MCF 10A (cell line): ENCODE measurements around the gene CRIM1. TPM values are rescaled to one million over a fixed set of nuclear protein-coding genes. Genes with fewer than 3 reads are reported as not detected.

Experiments
- BruUV-seq: library from RNA; stranded (reverse); fragments of 400-500 nt; replicated peaks from 2 replicates; lab custom pipeline; 2021; lab: Mats Ljungman, UMichigan
- CTCF ChIA-PET: fragments of 300-600 bp; sonication (Branson Sonifier 250); formaldehyde crosslinking; extraction: SDS; loops from one replicate; lab custom pipeline; 2021; ENCODE audit warnings: antibody characterized with exemption, inconsistent platforms; lab: Yijun Ruan, JAX
- POLR2A ChIA-PET: fragments of 300-600, 350-650 bp; sonication (Branson Sonifier 250); formaldehyde crosslinking; extraction: SDS; loops from one replicate; lab custom pipeline; 2020; ENCODE audit warnings: antibody characterized with exemption, inconsistent platforms; lab: Yijun Ruan, JAX
- DNase-seq: peaks from one replicate; pipeline ENCODE4 v3.0.0-alpha.2; 2018; ENCODE audit not compliant: unreplicated experiment
- H3K27ac Mint-ChIP-seq: one replicate; pipeline ENCODE4 v1.8.0; 2022; ENCODE audit warnings: mild to moderate bottlenecking, low read depth, mixed read lengths; ENCODE audit not compliant: unreplicated experiment
- H3K27me3 Mint-ChIP-seq: one replicate; pipeline ENCODE4 v1.8.0; 2022; ENCODE audit warnings: mixed read lengths; ENCODE audit not compliant: insufficient read depth, unreplicated experiment
- H3K36me3 Mint-ChIP-seq: one replicate; pipeline ENCODE4 v1.8.0; 2022; ENCODE audit warnings: mild to moderate bottlenecking, moderate library complexity, mixed read lengths; ENCODE audit not compliant: insufficient read depth, unreplicated experiment
- H3K4me1 Mint-ChIP-seq: one replicate; pipeline ENCODE4 v1.8.0; 2022; ENCODE audit warnings: mixed read lengths; ENCODE audit not compliant: insufficient read depth, unreplicated experiment
- H3K4me3 Mint-ChIP-seq: one replicate; pipeline ENCODE4 v1.8.0; 2022; ENCODE audit warnings: mild to moderate bottlenecking, moderate library complexity, mixed read lengths; ENCODE audit not compliant: unreplicated experiment
- H3K9me3 Mint-ChIP-seq: one replicate; pipeline ENCODE4 v1.8.0; 2022; ENCODE audit warnings: mixed read lengths; ENCODE audit not compliant: unreplicated experiment
- intact Hi-C: fragments of 100-400 bp; cut with micrococcal nuclease; formaldehyde crosslinking; loops from 2 replicates; pipeline ENCODE4 v1.14.1; 2022
- total RNA-seq: library from RNA; stranded (reverse); gene quantifications from 2 replicates; pipeline ENCODE4 v1.2.3, GENCODE V29; 2022
- TF ChIP-seq, protein P1 (sequence below): fragments of 200-600 bp; IDR thresholded peaks from one replicate; pipeline ENCODE4 v1.8.0; 2022; ENCODE audit warnings: antibody characterized with exemption, mild to moderate bottlenecking; ENCODE audit not compliant: unreplicated experiment

Gene CRIM1
- total RNA-seq, 1 experiment from 2014 or later = 185 TPM

DNA sequence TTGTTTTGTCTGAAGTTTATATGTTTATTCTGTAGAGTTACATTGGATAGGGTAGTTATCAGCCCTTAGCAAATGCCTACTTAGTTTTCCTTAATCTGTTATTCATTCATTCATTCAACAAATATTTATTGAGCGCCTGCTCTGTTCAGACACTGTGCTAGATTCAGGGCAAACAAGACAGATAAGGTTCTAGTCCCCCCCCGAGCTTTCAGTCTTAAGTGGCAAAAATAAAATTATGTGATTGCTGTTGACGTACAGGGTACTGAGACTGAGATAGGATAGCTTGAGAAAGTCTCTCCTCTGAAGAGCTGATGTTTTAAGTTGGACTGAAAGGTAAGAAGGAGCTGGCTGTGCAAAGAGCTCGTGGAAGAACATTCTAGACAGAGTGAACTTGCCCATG, 58.7 kb downstream of the CRIM1 start:
- H3K36me3 Mint-ChIP-seq = peaks cover 50% of the 10 kb centered on the region
- no peaks in the 10 kb centered on the region for H3K9me3 Mint-ChIP-seq
- DNase-seq = no peak
- peaks cover 44% of the 10 kb centered on the region for H3K4me1 Mint-ChIP-seq
- no peak overlapping the region for H3K4me3 Mint-ChIP-seq
- peak overlapping the region; percentile 1 for H3K27ac Mint-ChIP-seq
- CTCF ChIA-PET = interaction anchor here (0.7 to 1.4 kb wide), 6 partner anchors 9 to 48 kb away, joined by 4 to 7 read pairs (median 4); no protein-coding TSS in a partner anchor
- H3K27me3 Mint-ChIP-seq = no peaks in the 10 kb centered on the region
- POLR2A ChIA-PET = interaction anchor here (1.0 to 1.6 kb wide), 2 partner anchors 12 to 52 kb away, joined by 3 to 5 read pairs; no protein-coding TSS in a partner anchor
- intact Hi-C loops = no loop called here
- TF ChIP-seq, protein P1, sequence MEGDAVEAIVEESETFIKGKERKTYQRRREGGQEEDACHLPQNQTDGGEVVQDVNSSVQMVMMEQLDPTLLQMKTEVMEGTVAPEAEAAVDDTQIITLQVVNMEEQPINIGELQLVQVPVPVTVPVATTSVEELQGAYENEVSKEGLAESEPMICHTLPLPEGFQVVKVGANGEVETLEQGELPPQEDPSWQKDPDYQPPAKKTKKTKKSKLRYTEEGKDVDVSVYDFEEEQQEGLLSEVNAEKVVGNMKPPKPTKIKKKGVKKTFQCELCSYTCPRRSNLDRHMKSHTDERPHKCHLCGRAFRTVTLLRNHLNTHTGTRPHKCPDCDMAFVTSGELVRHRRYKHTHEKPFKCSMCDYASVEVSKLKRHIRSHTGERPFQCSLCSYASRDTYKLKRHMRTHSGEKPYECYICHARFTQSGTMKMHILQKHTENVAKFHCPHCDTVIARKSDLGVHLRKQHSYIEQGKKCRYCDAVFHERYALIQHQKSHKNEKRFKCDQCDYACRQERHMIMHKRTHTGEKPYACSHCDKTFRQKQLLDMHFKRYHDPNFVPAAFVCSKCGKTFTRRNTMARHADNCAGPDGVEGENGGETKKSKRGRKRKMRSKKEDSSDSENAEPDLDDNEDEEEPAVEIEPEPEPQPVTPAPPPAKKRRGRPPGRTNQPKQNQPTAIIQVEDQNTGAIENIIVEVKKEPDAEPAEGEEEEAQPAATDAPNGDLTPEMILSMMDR = no peak
- BruUV-seq = no TSS peak

DNA sequence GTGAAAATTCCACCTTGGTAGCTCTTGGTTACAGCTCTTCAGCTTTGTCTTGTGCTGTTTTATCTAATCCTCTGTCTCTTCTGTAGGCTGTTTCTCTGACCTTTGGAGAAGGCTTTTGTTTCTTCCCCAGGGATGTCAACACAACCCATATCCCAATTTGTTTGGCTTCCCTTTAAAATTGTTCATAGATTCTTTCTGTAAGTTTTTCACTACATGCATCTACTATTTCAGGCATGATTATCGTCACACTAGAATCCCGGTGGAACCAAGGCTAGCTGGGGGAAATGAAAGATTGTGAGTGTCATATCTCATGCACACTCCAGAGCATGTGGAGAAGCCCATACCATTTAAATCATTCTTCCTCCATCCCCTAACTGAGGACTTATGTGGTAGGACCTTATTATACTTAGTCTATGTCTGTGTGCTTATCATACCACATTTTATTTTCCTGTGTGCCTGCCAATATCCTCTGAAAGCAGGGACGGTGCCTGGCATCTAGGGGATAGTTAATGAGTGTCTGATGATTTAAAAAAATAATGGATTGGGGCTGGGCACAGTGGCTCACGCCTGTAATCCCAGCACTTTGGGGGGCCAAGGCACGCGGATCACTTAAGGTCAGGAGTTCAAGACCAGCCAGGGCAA, 59.9 kb downstream of the CRIM1 start:
- Mint-ChIP-seq H3K9me3 (no peaks in the 10 kb centered on the region), H3K27ac (no peak overlapping the region), H3K4me1 (peaks cover 41% of the 10 kb centered on the region), H3K27me3 (no peaks in the 10 kb centered on the region), H3K4me3 (no peak overlapping the region), H3K36me3 (peaks cover 49% of the 10 kb centered on the region)
- ChIA-PET POLR2A (interaction anchor here (1.6 kb wide), 1 partner anchor 13 kb away, joined by 3 read pairs; no protein-coding TSS in a partner anchor), CTCF (interaction anchor here (0.5 to 1.4 kb wide), 4 partner anchors 10 to 49 kb away, joined by 3 to 7 read pairs (median 4); no protein-coding TSS in a partner anchor)
- intact Hi-C loops = no loop called here
- TF ChIP-seq, protein P1 = no peak
- DNase-seq = no peak
- no TSS peak for BruUV-seq

DNA sequence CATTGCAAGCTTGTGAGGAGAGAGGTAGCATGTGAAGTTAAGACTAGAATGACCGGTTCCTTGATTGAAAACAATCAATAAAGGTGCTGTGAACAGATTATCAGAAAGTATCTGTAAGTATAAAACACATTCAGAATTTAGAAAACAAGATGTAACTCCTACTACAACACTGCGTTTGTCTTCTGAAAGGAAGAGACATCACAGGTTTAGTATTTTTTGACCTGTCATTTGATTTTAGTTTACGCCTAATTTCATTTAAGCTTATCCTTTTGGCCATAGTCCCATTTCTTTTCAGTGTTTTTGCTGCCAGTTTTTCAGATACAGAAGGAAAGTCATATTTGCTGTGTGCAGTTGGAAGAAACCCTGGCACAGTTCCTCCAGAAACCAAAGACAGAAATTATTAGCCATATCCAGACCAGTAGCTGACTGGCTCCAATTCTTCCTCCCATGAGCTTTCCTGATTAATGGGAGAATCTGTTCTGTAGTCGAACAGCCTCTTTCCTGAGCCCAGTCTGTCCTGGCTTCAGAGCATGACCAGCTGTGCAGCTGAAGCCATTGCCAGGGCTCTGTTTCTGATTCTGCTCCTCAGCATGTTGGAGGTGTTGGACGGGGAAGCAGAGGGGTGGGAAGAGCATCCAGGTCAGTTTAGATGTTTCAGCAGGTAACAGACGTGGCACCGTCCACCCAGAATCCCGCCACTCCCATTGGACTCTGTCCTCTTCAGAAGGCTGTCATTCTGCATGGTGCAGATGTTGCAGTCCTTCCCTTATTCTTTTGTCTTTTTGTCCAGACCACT, 61.0 kb downstream of the CRIM1 start:
- POLR2A ChIA-PET = interaction anchor here (0.6 to 3.1 kb wide), 5 partner anchors 13 to 499 kb away, joined by 3 to 16 read pairs (median 3); no protein-coding TSS in a partner anchor
- no peaks in the 10 kb centered on the region for H3K27me3 Mint-ChIP-seq
- no TSS peak for BruUV-seq

More for the DNA sequence above, 61.0 kb downstream of the CRIM1 start:
- DNase-seq = no peak
- H3K27ac Mint-ChIP-seq = no peak overlapping the region
- no peaks in the 10 kb centered on the region for H3K9me3 Mint-ChIP-seq
- intact Hi-C loops = no loop called here
- CTCF ChIA-PET = interaction anchor here (0.5 to 0.7 kb wide), 2 partner anchors 44 to 248 kb away, joined by 3 read pairs; no protein-coding TSS in a partner anchor
- peaks cover 59% of the 10 kb centered on the region for H3K36me3 Mint-ChIP-seq
- no peak overlapping the region for H3K4me3 Mint-ChIP-seq
- TF ChIP-seq, protein P1 = no peak
- peaks cover 36% of the 10 kb centered on the region for H3K4me1 Mint-ChIP-seq
